GM23338 (cell line): Measurements from ENCODE around the gene XYLT1. TPM values are rescaled to one million over a fixed set of nuclear protein-coding genes. Genes with fewer than 3 reads are reported as not detected.

Experiments
- ATAC-seq: fragments of 200-7000 bp; cut with Tn5 transposase; 3 replicates; pipeline ENCODE4 v1.9.1; 2020
- DNase-seq: peaks from one replicate; pipeline ENCODE4 v3.0.0-alpha.2; 2015; ENCODE audit warnings: low spot score
- H2AFZ ChIP-seq: fragments of 200-600 bp; sonication (generic); 2 replicates; pipeline ENCODE4 v1.8.0; 2016; ENCODE audit warnings: antibody characterized with exemption, mild to moderate bottlenecking, moderate library complexity
- H3F3A ChIP-seq: fragments of 200-600 bp; sonication (generic); replicated peaks from 2 replicates; pipeline ENCODE4 v1.8.0; 2017; ENCODE audit warnings: antibody characterized with exemption, mixed run types, low read depth
- H3K27ac ChIP-seq: fragments of 200-600 bp; sonication (generic); 2 replicates; pipeline ENCODE4 v1.6.1; 2016; ENCODE audit warnings: low read depth
- H3K27me3 ChIP-seq: fragments of 200-600 bp; sonication (generic); 2 replicates; pipeline ENCODE4 v1.8.0; 2016; ENCODE audit warnings: mild to moderate bottlenecking, mixed run types, moderate library complexity; ENCODE audit not compliant: insufficient read depth
- H3K36me3 ChIP-seq: fragments of 200-600 bp; sonication (generic); 2 replicates; pipeline ENCODE4 v1.8.0; 2016; ENCODE audit warnings: mild to moderate bottlenecking; ENCODE audit not compliant: insufficient read depth
- H3K4me1 ChIP-seq: fragments of 200-600 bp; sonication (generic); 2 replicates; pipeline ENCODE4 v1.8.0; 2016; ENCODE audit warnings: mild to moderate bottlenecking, moderate library complexity; ENCODE audit not compliant: insufficient read depth
- H3K4me2 ChIP-seq: fragments of 200-600 bp; sonication (generic); 2 replicates; pipeline ENCODE4 v1.7.1; 2017; ENCODE audit warnings: mixed run types
- H3K4me3 ChIP-seq: fragments of 200-600 bp; sonication (generic); 2 replicates; pipeline ENCODE4 v1.6.1; 2016; ENCODE audit warnings: mixed run types
- H3K79me2 ChIP-seq: fragments of 200-600 bp; sonication (generic); replicated peaks from 2 replicates; pipeline ENCODE4 v1.8.0; 2017; ENCODE audit warnings: mild to moderate bottlenecking; ENCODE audit not compliant: insufficient read depth
- H3K9me2 ChIP-seq: fragments of 200-600 bp; sonication (generic); 2 replicates; pipeline ENCODE4 v1.8.0; 2017; ENCODE audit not compliant: insufficient read depth
- H4K20me1 ChIP-seq: fragments of 200-600 bp; sonication (generic); replicated peaks from 2 replicates; pipeline ENCODE4 v1.8.0; 2017; ENCODE audit warnings: mild to moderate bottlenecking; ENCODE audit not compliant: insufficient read depth
- H3K27ac Mint-ChIP-seq: 2 replicates; pipeline ENCODE4 v1.8.0; 2020; ENCODE audit warnings: inconsistent platforms, mild to moderate bottlenecking, moderate library complexity, mixed read lengths
- H3K27me3 Mint-ChIP-seq: 3 replicates; pipeline ENCODE4 v1.8.0; 2022; ENCODE audit warnings: low read depth, mild to moderate bottlenecking, moderate library complexity, mixed read lengths, inconsistent platforms; ENCODE audit not compliant: insufficient read depth, poor library complexity
- H3K36me3 Mint-ChIP-seq: 3 replicates; pipeline ENCODE4 v1.8.0; 2021; ENCODE audit warnings: low read depth, mild to moderate bottlenecking, inconsistent platforms, moderate library complexity, mixed read lengths
- H3K4me1 Mint-ChIP-seq: 3 replicates; pipeline ENCODE4 v1.8.0; 2020; ENCODE audit warnings: mild to moderate bottlenecking, inconsistent platforms, mixed read lengths
- H3K4me3 Mint-ChIP-seq: 3 replicates; pipeline ENCODE4 v1.8.0; 2021; ENCODE audit warnings: moderate library complexity, mild to moderate bottlenecking, inconsistent platforms, mixed read lengths
- H3K9me3 Mint-ChIP-seq: 3 replicates; pipeline ENCODE4 v1.8.0; 2020; ENCODE audit warnings: moderate library complexity, mild to moderate bottlenecking, inconsistent platforms, mixed read lengths
- CREB1 ChIP-seq: fragments of 250-450 bp; sonication (Bioruptor Pico); IDR thresholded peaks from 2 replicates; pipeline ENCODE4 v1.5.0; 2020; ENCODE audit warnings: low read depth, mild to moderate bottlenecking, moderate library complexity
- ETS1 ChIP-seq: IDR thresholded peaks from 2 replicates; pipeline ENCODE4 v1.6.1; 2016; ENCODE audit warnings: antibody characterized with exemption
- EZH2 ChIP-seq: fragments of 200-600 bp; sonication (generic); IDR thresholded peaks from one replicate; pipeline ENCODE4 v1.8.0; 2017; ENCODE audit warnings: antibody characterized with exemption, mild to moderate bottlenecking, low read depth; ENCODE audit not compliant: unreplicated experiment
- EZH2phosphoT487 ChIP-seq: fragments of 200-600 bp; sonication (generic); IDR thresholded peaks from one replicate; pipeline ENCODE4 v1.8.1; 2018; ENCODE audit warnings: antibody characterized with exemption; ENCODE audit not compliant: unreplicated experiment
- JUNB ChIP-seq: IDR thresholded peaks from one replicate; pipeline ENCODE4 v1.6.1; 2016; ENCODE audit warnings: antibody characterized with exemption; ENCODE audit not compliant: unreplicated experiment
- NANOG ChIP-seq: IDR thresholded peaks from 2 replicates; pipeline ENCODE4 v1.6.1; 2016; ENCODE audit warnings: antibody characterized with exemption, borderline replicate concordance
- POLR2AphosphoS5 ChIP-seq: IDR thresholded peaks from 2 replicates; pipeline ENCODE4 v1.6.1; 2016; ENCODE audit warnings: antibody characterized with exemption, low read depth
- STAT1 ChIP-seq: IDR thresholded peaks from one replicate; pipeline ENCODE4 v1.6.1; 2016; ENCODE audit warnings: antibody characterized with exemption; ENCODE audit not compliant: unreplicated experiment
- ZNF114 ChIP-seq: fragments of 250-450 bp; sonication (Bioruptor Pico); IDR thresholded peaks from 2 replicates; pipeline ENCODE4 v1.5.0; 2020; ENCODE audit warnings: mild to moderate bottlenecking, moderate library complexity
- ZNF331 ChIP-seq: fragments of 250-450 bp; sonication (Bioruptor Pico); IDR thresholded peaks from 2 replicates; pipeline ENCODE4 v1.5.0; 2020; ENCODE audit warnings: low read depth, mild to moderate bottlenecking, moderate library complexity
- polyA plus RNA-seq: library from polyadenylated mRNA; unstranded; fragments of >200 nt; fragmentation: Nextera tagmentation; extraction: Ambion mirVana; gene quantifications from 2 replicates; pipeline ENCODE4 v1.2.1, GENCODE V29; 2016
- total RNA-seq: library from RNA; depleted of rRNA; stranded (reverse); fragments of >200 nt; shearing (Covaris generic); gene quantifications from 2 replicates; pipeline ENCODE4 v1.2.3, GENCODE V29; 2014
- TF ChIP-seq, protein P1 (sequence below): IDR thresholded peaks from one replicate; pipeline ENCODE4 v1.6.1; 2018; ENCODE audit warnings: antibody characterized with exemption; ENCODE audit not compliant: unreplicated experiment
- TF ChIP-seq, protein P2 (sequence below): fragments of 250-450 bp; sonication (Bioruptor Pico); IDR thresholded peaks from 2 replicates; pipeline ENCODE4 v1.5.0; 2020; ENCODE audit warnings: mild to moderate bottlenecking, moderate library complexity
- TF ChIP-seq, protein P3 (sequence below), 2 experiments: fragments of 200-600 bp in 1 of 2; sonication (generic) in 1 of 2; conservative IDR thresholded peaks; 2 replicates each; pipeline versions ENCODE4 v1.5.1 to v1.6.1; 2016 to 2017; ENCODE audit warnings: antibody characterized with exemption in 2 of 2, low read depth in 2 of 2, mild to moderate bottlenecking in 2 of 2, moderate library complexity in 1 of 2

Gene XYLT1
- total and polyA plus RNA-seq, 2 experiments from 2014 or later, result 3.5 to 24.7 TPM

DNA sequence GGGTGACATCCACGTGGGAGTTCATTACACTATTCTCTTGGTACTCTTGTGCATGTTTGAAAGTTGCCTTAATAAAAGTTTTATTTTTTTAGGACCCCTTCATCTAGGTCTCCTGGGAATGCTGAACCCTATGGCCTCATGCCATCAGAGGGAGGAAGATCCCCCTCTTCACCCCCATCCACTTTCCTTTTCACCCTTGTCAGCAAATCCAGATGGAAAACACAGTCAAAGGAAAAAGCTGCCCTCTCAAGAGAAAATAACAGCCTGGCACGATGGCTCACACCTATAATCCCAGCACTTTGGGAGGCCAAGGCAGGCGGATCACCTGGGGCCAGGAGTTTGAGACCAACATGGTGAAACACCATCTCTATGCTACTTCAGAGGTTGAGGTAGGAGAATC, 274.2 kb downstream of the XYLT1 start:
- no peaks in the 10 kb centered on the region for H3K9me2 ChIP-seq

More for the DNA sequence above, 274.2 kb downstream of the XYLT1 start:
- no peaks in the 10 kb centered on the region for H3K4me1 ChIP-seq
- H3K4me2 ChIP-seq, result no peak overlapping the region
- peaks cover 4% of the 10 kb centered on the region; the same call in 2 of the 3 replicates for H3K4me1 Mint-ChIP-seq
- no peak overlapping the region for H3K4me3 ChIP-seq
- H3K27me3 ChIP-seq, result no peaks in the 10 kb centered on the region
- H3K79me2 ChIP-seq, result no peaks in the 10 kb centered on the region
- no peaks in the 10 kb centered on the region for H4K20me1 ChIP-seq
- H3F3A ChIP-seq, result no peaks in the 10 kb centered on the region
- peaks cover under 1% of the 10 kb centered on the region; the same call in 1 of the 3 replicates for H3K9me3 Mint-ChIP-seq
- H3K4me3 Mint-ChIP-seq, result no peak overlapping the region
- no peak overlapping the region for H3K27ac ChIP-seq
- no peaks in the 10 kb centered on the region for H3K36me3 ChIP-seq
- peaks cover 28% of the 10 kb centered on the region for H3K36me3 Mint-ChIP-seq
- ATAC-seq (no peak), DNase-seq (no peak)
- no peak overlapping the region for H3K27ac Mint-ChIP-seq
- TF ChIP-seq ZNF331 (no peak), ETS1 (no peak), CREB1 (CRISPR knock-in tag) (no peak), JUNB (no peak), NANOG (no peak), EZH2 (no peak), STAT1 (no peak), EZH2phosphoT487 (no peak), POLR2AphosphoS5 (no peak), ZNF114 (CRISPR knock-in tag) (no peak)
- TF ChIP-seq, protein P1, sequence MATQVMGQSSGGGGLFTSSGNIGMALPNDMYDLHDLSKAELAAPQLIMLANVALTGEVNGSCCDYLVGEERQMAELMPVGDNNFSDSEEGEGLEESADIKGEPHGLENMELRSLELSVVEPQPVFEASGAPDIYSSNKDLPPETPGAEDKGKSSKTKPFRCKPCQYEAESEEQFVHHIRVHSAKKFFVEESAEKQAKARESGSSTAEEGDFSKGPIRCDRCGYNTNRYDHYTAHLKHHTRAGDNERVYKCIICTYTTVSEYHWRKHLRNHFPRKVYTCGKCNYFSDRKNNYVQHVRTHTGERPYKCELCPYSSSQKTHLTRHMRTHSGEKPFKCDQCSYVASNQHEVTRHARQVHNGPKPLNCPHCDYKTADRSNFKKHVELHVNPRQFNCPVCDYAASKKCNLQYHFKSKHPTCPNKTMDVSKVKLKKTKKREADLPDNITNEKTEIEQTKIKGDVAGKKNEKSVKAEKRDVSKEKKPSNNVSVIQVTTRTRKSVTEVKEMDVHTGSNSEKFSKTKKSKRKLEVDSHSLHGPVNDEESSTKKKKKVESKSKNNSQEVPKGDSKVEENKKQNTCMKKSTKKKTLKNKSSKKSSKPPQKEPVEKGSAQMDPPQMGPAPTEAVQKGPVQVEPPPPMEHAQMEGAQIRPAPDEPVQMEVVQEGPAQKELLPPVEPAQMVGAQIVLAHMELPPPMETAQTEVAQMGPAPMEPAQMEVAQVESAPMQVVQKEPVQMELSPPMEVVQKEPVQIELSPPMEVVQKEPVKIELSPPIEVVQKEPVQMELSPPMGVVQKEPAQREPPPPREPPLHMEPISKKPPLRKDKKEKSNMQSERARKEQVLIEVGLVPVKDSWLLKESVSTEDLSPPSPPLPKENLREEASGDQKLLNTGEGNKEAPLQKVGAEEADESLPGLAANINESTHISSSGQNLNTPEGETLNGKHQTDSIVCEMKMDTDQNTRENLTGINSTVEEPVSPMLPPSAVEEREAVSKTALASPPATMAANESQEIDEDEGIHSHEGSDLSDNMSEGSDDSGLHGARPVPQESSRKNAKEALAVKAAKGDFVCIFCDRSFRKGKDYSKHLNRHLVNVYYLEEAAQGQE, result no peak
- TF ChIP-seq, protein P2, sequence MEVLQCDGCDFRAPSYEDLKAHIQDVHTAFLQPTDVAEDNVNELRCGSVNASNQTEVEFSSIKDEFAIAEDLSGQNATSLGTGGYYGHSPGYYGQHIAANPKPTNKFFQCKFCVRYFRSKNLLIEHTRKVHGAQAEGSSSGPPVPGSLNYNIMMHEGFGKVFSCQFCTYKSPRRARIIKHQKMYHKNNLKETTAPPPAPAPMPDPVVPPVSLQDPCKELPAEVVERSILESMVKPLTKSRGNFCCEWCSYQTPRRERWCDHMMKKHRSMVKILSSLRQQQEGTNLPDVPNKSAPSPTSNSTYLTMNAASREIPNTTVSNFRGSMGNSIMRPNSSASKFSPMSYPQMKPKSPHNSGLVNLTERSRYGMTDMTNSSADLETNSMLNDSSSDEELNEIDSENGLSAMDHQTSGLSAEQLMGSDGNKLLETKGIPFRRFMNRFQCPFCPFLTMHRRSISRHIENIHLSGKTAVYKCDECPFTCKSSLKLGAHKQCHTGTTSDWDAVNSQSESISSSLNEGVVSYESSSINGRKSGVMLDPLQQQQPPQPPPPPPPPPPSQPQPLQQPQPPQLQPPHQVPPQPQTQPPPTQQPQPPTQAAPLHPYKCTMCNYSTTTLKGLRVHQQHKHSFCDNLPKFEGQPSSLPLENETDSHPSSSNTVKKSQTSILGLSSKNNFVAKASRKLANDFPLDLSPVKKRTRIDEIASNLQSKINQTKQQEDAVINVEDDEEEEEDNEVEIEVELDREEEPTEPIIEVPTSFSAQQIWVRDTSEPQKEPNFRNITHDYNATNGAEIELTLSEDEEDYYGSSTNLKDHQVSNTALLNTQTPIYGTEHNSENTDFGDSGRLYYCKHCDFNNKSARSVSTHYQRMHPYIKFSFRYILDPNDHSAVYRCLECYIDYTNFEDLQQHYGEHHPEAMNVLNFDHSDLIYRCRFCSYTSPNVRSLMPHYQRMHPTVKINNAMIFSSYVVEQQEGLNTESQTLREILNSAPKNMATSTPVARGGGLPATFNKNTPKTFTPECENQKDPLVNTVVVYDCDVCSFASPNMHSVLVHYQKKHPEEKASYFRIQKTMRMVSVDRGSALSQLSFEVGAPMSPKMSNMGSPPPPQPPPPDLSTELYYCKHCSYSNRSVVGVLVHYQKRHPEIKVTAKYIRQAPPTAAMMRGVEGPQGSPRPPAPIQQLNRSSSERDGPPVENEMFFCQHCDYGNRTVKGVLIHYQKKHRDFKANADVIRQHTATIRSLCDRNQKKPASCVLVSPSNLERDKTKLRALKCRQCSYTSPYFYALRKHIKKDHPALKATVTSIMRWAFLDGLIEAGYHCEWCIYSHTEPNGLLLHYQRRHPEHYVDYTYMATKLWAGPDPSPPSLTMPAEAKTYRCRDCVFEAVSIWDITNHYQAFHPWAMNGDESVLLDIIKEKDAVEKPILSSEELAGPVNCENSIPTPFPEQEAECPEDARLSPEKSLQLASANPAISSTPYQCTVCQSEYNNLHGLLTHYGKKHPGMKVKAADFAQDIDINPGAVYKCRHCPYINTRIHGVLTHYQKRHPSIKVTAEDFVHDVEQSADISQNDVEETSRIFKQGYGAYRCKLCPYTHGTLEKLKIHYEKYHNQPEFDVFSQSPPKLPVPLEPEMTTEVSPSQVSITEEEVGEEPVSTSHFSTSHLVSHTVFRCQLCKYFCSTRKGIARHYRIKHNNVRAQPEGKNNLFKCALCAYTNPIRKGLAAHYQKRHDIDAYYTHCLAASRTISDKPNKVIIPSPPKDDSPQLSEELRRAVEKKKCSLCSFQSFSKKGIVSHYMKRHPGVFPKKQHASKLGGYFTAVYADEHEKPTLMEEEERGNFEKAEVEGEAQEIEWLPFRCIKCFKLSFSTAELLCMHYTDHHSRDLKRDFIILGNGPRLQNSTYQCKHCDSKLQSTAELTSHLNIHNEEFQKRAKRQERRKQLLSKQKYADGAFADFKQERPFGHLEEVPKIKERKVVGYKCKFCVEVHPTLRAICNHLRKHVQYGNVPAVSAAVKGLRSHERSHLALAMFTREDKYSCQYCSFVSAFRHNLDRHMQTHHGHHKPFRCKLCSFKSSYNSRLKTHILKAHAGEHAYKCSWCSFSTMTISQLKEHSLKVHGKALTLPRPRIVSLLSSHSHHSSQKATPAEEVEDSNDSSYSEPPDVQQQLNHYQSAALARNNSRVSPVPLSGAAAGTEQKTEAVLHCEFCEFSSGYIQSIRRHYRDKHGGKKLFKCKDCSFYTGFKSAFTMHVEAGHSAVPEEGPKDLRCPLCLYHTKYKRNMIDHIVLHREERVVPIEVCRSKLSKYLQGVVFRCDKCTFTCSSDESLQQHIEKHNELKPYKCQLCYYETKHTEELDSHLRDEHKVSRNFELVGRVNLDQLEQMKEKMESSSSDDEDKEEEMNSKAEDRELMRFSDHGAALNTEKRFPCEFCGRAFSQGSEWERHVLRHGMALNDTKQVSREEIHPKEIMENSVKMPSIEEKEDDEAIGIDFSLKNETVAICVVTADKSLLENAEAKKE (CRISPR knock-in tag), result no peak
- TF ChIP-seq, protein P3, sequence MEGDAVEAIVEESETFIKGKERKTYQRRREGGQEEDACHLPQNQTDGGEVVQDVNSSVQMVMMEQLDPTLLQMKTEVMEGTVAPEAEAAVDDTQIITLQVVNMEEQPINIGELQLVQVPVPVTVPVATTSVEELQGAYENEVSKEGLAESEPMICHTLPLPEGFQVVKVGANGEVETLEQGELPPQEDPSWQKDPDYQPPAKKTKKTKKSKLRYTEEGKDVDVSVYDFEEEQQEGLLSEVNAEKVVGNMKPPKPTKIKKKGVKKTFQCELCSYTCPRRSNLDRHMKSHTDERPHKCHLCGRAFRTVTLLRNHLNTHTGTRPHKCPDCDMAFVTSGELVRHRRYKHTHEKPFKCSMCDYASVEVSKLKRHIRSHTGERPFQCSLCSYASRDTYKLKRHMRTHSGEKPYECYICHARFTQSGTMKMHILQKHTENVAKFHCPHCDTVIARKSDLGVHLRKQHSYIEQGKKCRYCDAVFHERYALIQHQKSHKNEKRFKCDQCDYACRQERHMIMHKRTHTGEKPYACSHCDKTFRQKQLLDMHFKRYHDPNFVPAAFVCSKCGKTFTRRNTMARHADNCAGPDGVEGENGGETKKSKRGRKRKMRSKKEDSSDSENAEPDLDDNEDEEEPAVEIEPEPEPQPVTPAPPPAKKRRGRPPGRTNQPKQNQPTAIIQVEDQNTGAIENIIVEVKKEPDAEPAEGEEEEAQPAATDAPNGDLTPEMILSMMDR (conservative IDR thresholded peaks at IDR 0.05; ENCODE audit: low read depth in 2 of 2), result no peak
- H2AFZ ChIP-seq, result no peak overlapping the region
- H3K27me3 Mint-ChIP-seq, result peaks cover 6% of the 10 kb centered on the region
